HG02571 (cell line): ENCODE results near the gene SCARF1.

ENCODE experiments used
- ATAC-seq: cut with Tn5 transposase; IDR thresholded peaks from one replicate; pipeline ENCODE4 v1.9.1; 2021; ENCODE audit warnings: mild to moderate bottlenecking, moderate library complexity; ENCODE audit not compliant: unreplicated experiment

SCARF1 gene

DNA sequence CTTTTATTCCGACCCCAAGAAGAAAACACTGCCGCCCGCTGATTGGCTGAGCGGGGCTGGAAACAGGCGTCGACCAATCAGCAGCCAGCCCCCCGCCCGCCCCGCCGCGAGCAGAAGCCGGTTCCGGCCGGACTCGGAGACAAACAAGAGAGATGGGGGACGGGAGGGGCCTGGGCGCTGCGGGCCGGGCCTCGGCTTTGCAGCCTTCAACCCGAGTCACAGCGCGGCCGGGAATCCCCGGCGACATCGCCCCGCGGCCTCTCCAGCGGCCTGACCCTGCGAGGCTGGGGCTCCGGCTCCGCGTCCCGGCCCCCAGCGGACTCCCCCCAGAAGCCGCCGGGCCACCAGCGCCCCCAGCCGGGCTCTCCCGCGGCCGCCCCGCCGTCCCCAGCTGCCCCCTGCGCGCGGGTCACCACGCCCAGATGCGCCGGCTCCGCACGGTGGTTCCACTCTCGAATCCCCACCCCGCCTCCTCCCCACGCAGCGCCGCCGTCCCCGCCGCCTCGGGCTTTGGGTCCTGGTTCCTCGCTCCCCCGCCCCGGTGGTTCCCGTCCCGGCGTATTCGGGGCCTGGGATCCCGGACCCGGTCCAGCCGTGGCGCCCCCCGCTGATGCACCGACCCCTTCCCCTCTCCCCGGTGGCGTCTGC, 16.6 kb downstream of the SCARF1 start:
- ATAC-seq: peak; percentile 58

DNA sequence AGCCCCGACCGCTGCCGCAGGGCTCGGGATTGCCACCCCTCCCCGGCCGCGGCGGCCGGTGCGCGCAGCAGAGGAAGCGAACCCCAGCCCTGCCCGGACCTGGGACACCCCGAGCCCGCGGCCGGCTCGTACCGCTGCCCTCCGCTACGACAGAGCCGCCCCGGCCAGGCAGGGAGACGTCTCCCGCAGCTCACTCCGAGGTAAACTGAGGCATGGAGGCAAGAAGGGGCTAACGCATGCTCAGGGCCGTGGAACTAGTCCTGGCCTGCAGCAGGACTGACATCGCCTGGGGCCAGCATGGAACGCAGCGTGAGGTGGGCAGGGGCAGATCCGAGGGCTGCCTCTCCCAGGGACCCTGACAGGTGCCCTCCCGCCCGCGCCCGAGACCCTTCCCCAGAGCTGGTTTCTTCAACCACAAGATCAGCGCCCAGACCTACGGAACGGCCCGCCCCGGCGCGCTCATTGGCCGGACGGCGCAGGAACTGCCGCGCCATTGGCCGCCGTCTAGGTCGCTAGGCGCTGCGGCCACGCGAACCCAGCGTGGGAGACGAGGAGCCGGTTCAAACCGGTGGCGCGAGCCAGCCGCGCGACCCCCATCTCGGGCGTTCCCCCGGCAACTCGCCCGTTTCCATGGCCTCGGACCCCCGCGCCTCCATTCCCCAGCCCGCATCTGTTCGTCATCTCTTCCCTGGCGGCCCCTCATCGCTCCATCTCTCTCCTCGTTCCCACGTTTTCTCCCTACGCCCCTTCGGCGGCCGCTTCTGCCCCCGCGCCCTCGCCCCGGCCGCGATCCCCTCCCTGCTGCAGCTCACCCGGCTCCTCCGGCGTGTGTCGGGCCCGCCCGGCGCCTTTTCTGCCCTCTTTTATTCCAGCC, 17.3 kb downstream of the SCARF1 start, which contains the start of gene SLC43A2:
Gene SLC43A2 (minus strand): TSS at position 853 of the 874 bp plus-strand sequence. CDS start 960 bp downstream, outside the sequence.
- ATAC-seq: peak; percentile 60

DNA sequence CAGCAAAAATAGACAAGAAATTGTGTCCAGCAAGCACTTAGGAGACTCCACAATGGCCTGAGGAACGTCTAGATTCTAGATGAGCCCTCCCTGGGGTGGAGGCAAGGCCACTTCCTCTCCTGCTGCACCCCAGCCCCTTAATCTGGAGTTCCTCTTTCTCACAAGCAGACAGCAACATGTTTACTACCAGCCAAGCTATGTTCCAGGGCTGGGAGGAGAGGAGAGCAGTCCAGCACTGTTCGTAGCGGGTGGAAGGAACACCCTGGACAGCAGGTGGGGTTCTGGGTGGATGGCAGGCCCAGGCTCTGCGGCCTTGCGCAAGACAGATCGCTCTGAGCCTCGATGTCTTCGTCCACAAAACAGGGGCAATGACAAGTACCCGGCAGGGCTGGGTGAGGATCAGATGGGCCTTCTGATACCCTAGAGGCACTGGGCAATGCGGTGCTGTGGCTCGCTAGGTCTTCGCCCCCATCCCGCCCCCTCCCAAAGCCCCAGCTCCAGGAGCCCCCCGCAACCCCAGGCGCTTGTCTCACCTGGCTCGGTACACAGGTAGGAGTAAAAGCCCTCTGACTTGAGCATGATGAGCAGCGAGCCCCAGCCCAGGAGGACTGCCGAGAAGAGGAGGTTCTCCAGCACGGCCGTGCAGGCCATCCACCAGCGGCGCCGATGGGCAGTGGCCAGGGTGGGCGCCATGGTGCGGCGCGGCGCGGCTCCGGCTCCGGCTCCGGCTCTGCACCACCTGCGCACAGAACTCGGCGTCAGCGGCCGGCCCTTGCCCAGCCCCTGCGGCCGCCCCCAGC, 18.1 kb downstream of the SCARF1 start:
- ATAC-seq: no peak

DNA sequence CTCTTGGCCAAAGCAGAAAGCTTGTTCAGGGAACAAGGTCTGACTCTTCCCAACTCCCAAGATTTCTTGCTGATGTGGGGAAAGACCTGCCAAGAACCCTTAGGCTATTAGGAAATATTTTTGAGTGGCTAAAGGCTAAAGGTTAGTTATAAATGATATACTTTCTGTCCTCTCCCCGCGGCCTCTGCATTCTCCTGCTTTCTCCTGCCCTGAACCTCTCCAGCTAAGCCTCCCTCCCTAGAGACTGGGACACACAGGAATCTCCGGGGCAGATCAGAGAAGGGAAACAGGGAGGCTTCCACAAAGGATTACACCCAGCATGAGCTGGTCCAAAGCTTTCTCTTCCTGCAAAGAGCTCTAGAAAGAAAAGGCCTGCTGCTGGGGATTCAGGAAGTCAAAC, 19.2 kb downstream of the SCARF1 start:
- no peak for ATAC-seq

DNA sequence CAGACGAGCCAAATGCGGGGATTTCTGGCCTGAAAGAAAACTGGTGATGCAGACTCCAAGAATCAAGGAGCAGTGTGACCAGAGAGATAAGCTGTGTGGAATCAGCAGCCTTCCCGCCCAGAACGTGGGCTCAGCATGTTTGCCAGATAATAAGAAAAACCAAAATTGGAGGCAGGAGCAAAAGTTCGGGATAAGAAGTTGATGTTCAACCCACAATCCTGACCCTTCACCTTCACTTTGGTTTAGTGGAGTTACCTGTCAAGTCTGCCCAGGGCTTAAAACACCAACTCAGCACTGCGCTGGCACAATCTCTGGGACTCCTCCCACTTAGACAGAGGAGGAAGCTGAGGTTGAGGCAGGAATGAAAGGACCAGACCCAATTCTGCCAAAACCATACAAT, 20.0 kb downstream of the SCARF1 start:
- no peak for ATAC-seq

DNA sequence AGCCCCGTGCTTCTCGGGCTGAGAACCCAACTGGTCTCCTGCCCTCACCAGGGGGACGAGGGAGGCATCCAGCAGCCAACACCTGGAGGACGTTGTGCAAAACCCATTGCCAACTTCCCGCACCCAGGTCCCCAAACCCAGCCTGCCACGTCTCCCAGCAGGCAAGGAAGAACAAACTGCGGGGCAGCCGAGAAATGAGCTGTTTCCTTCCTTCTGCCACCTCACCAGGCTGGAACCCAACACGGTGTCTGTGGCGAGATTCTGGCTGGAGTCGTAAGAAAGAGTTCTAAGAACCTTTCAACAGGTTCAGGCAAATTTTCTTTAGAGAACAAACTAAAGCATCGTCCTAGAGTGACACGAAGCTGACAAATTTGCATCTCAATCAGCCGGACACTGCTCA, 20.5 kb downstream of the SCARF1 start:
- ATAC-seq: no peak

DNA sequence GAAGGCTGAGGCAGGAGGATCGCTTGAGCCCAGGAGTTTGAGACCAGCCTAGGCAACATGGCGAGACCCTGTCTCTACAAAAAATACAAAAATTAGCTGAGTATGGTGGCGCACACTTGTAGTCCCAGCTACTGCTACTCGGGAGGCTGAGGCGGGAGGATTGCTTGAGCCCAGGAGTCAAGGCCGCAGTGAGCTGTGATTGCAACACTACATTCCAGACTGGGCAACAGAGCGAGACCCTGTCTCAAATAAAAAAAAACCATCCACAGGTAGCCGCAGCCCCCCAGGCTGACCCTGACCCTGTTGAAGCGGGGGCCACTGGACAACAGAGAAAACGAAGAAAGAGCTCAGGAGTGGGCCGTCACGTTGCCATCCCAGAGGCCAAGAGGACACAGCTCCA, 20.9 kb downstream of the SCARF1 start:
- ATAC-seq: no peak

DNA sequence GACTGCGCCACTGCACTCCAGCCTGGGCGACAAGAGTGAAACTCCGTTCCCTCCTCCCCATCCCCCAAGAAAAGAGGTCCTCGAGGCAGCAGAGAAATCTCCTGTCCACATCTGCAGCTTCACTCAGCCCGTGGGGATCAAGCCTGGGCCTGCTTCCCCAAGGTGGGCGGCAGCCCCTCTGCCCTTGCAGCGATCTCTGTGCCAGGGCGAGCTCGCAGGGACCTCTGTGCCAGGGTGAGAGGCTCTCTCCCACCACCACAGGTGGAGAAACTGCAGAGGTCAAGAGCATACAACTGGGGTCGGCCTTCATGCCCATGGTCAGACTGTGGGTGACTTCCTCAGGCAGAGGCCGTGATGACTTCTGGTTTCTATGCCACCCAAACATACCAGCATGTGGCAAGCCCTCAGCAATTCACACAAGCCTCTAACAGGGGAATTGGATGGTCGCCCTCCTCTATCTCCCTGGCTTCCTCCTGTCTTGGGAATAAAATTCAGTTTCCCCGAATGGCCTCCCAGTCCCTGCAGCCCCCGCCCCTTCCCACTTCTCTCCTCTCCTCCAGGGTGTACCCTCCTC, 22.4 kb downstream of the SCARF1 start:
- no peak for ATAC-seq

DNA sequence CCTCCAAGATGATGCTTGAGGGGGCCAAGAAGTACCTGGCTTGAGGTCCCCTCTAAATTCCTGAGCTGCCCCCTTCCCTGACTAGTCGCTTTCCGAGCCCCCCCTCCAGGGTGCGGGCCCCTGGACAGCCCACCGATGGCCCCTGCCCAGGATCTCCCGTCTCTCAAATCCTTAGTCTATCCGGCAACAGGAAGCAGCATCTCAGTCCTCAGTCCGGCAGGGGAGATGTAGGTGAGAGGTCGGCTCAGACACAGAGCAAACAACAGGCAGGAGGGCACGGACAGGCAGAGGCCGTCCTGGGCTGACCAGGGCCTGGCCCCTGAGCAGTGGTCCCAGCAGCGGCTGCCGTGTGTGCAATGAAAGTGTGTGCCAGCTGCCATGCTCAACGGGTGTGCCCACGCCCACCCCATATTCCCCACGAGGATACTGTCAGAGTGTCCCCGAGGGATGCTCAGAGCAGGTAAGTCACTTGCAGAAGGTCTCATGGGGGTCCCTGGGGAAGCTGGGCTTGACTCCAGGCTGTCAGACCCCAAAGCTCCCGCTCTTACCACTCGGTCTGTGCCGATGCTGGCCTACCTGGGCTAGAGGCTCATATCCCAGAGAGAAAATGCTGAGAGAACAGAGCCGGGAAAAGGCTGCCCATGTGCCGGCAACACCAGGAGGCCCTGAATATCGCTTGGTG, 24.1 kb downstream of the SCARF1 start:
- no peak for ATAC-seq

DNA sequence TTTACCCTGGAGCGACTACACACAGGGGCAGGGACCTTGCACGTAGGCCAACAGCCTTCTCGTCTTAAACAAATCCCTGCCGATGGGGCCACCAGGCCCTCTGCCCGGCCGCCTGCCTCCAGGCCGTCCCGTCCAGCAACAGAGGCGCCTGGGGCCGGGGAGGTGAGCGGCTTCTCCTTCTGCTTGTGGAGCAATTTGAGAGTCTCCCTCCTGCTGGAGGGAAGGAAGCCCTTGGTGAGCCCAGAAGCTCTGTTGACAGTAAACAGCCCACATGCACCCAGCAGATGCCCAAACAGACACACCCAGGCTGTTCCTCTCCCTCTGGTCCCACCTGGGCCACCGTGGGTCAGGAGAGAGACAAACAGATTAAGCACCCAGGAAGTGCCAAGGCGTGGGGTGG, 25.0 kb downstream of the SCARF1 start:
- ATAC-seq: no peak

DNA sequence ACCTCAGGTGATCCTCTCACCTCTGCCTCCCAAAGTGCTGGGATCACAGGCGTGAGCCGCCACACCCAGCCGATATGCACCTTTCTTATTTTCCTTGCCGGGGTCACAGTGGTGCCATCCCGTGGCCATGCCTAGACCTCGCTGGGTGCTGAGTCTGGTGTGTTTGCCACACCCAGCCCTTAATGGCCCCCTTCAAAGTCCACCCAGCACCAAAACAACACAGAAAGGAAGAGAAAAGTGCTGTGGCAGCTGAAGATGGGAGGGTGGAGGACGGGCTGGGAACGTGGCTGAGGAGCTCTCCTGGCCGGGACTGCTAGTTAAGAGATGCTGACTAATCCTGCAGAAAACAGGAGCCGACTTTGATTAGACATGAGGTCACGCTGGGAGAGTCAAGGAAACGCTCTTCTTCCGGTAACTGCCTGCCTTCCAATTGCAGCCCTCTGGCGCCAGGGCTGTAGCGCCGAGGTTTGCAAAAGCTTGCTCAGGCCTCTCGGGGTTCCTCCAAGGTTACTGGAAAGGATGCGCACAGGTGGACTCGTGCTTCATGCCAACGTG, 27.8 kb downstream of the SCARF1 start:
- no peak for ATAC-seq

DNA sequence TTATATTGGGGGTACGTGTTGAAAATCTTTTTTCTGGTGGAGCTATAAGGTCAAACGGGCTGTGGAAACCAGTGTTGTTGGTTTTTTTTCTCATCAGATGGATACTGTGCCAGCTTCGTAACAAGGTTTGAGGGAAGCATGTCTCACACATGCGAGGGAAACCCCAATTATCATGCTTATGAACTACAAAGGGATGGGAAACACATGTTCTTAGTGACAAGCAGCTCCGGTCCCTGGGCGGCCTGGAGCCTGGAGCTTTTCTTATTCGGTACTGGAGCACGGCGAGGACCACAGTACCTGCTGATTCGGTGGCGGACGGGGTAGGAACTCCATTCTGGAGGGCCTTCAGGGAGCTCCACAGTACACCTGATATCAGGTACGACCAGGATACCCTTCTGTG, 29.4 kb downstream of the SCARF1 start:
- no peak for ATAC-seq

DNA sequence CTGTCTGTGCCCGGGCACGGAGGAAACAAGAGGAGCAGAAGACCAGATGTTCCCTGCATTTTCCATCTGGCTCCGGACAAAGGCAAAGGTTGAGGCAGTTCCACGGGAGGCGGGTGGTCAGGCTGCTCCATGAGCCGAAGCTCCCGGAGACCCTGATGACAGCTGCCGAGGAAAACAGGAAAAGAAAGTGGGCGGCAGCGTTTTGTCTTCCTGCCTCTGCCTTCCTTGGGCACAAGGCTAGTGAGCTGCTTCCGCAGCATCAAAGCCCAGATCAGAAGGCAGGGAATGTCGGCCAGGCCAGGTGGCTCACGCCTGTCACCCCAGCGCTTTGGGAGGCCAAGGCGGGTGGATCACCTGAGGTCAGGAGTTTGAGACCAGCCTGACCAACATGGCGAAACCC, 33.1 kb downstream of the SCARF1 start:
- no peak for ATAC-seq

DNA sequence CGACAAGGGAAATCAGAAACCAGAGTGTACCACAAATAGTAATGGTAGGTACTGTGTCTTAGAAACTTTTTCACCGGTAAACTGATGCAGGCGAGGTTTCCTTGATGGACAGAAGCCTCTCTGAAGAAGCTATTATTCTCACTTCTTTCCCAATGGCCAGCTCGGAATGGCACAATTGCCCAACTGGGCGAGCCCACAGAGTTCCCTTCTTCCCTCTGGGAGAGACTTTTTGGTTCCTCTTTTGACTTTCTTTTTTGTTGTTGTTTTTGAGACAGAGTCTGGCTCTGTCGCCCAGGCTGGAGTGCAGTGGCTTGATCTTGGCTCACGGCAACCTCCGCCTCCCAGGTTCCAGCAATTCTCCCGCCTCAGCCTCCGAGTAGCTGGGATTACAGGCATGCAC, 33.8 kb downstream of the SCARF1 start:
- ATAC-seq: no peak

DNA sequence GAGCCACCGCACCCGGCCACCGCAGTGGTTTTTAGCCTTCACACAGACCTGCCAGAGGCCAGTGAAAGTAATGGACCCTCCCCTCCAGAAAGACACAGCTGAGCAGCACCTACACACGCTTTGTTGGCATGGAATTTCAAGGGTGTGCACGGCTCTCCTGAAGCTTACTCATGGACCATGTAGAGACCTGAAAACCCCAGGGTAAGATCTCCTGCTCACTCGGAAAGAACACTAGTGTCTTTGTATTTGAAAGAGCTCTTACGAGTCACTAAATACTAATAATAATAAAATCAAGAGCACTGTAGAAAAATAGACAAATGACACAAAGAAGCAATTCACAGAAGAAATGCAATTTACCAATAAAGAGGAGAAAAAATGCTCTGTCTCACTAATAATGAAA, 36.9 kb downstream of the SCARF1 start:
- no peak for ATAC-seq

DNA sequence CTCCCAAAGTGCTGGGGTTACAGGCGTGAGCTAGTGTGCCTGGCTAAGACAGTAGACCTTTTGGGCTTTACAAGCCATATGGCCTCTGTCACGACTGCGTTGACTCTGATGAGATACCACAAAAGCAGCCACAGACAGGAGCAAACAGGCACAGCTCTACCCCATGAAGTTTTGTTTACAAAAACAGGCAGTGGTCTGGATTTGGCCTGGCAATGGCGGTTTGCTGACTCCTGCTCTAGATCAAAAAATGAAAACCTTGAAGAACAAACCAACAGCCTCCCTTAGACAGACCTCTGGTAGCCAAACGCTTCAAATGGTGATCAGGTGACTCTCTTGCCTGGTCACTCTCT, 37.6 kb downstream of the SCARF1 start:
- ATAC-seq: no peak

DNA sequence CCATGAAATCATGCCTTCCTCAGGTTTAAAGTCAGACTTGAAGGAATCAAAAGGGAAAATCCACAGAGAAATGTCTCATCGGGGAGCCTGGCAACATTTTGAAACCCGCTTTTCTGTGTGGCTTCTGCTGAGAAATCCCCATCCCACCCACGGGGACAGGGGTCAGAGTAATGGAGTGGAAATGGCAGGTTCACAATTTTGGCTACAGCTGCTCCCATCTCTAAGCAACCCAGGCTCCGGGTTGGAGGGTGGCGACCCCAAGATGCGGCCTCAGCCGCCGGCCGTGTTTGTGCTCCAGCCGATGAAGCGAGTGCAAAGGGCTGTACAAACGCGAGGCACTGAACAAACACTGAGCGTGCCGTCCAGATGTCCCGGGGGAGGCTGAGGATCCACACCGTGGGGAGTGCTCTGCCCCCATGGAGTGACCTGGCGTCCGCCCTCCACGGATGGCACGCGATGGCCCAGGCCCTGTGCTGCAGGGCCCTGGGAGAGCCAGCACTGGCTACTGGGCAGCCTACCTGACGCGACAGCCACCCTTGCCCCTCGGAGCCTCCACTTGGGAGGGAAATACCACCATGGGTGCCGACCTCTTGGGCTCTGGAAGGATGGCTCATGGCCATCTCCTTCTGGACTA, 39.1 kb downstream of the SCARF1 start:
- ATAC-seq: peak; percentile 17

DNA sequence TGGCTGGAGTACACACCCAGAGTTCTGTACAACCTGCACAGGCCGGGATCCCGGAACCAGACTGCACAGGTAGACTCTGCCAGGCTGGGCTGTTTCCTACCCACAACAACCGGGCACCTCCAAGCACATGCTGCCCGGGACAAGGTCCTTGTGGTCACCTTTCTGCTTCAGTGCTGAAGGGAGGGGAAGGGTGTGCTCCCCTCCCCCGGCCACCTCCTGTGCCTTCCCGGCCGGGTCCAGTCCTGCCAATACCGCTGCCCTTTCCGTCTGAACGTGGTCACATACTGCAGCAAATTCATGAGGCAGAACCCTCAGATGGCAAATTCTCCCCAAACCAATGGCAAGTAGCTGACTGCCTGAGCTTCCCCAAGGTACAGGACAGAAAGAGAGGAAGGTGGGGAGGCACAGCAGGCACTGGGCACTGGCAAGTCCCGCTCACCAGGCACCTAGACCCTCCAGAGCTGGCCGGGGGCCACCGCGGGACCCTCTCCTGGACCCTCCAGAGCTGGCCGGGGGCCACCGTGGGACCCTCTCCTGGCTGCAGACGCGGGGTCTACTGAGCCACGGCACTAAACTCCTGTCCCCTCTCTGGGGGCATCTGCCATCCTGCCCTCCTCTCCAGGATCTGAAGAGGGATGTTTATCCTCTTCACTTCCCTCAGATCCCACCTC, 39.7 kb downstream of the SCARF1 start:
- ATAC-seq: no peak

DNA sequence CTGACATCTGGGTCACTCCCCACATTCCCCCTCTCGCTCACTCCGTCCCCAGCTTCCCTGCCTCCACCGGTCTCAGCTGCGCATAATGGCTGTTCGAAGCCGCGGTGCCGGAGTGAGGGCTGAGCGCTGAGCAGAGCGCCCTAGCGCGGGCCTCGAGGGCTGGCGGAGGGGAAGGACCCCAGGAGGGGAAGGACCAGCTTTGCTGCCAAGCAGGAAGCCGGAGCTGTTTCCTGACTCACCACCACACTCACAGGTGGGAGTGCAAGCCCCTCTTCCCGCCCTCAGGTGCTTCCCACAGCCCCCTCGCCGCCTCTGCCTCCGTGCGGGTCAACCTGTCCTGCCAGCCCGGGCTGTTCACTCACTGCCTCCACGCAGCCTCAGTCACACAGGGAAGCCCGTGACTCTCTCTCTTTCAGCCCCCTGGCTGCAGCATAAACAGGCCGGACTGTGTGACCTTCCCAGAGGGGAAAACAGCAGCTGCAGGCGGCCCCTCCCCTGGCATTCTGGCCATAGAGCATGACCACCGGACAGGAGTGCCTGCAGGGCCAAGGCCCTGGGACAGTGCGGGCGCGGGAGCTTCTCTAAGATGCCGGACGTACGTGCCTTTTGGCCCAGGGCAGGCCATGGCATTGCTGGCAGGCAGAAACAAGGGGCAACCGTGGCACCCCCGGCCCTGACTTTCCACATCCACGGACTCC, 40.6 kb downstream of the SCARF1 start:
- ATAC-seq: no peak
